CD4-positive, alpha-beta T cell treated with Interleukin-4 for 1 hour (primary cell): ENCODE measurements around the gene CADPS.

ENCODE experiments used
- DNase-seq, 2 donors: peaks; one replicate each; pipeline ENCODE4 v3.0.0-alpha.2; 2020 to 2022

CADPS gene

GRCh38 chr3:62548528-62549205 lies 326.5 kb downstream of the CADPS start:
- no peak for DNase-seq

GRCh38 chr3:62546266-62546665 lies 328.9 kb downstream of the CADPS start:
- DNase-seq, result no peak

- DNase-seq, result no peak
These were observed 333.0 kb downstream of the CADPS start for GRCh38 chr3:62542185-62542584.

GRCh38 chr3:62539762-62540161 lies 335.5 kb downstream of the CADPS start:
- DNase-seq, result no peak

GRCh38 chr3:62538691-62539356 lies 336.4 kb downstream of the CADPS start:
- DNase-seq, result no peak

- no peak for DNase-seq
These were observed 340.9 kb downstream of the CADPS start for GRCh38 chr3:62534326-62534725.

- no peak for DNase-seq
These were observed 342.4 kb downstream of the CADPS start for GRCh38 chr3:62532796-62533195.

- no peak for DNase-seq
These were observed 343.2 kb downstream of the CADPS start for GRCh38 chr3:62531981-62532380.

GRCh38 chr3:62531493-62531892 lies 343.7 kb downstream of the CADPS start:
- no peak for DNase-seq

GRCh38 chr3:62529230-62529629 lies 346.0 kb downstream of the CADPS start:
- no peak for DNase-seq

GRCh38 chr3:62527474-62527873 lies 347.7 kb downstream of the CADPS start:
- no peak for DNase-seq

GRCh38 chr3:62525281-62525680 lies 349.9 kb downstream of the CADPS start:
- no peak for DNase-seq

GRCh38 chr3:62523672-62524071 lies 351.5 kb downstream of the CADPS start:
- no peak for DNase-seq

GRCh38 chr3:62521464-62522105 lies 353.6 kb downstream of the CADPS start:
- no peak for DNase-seq

GRCh38 chr3:62503516-62503915 lies 371.7 kb downstream of the CADPS start:
- DNase-seq, result no peak

- DNase-seq, result no peak
These were observed 372.6 kb downstream of the CADPS start for GRCh38 chr3:62502315-62503300.

GRCh38 chr3:62501289-62501668 lies 373.9 kb downstream of the CADPS start:
- DNase-seq, result no peak

GRCh38 chr3:62500556-62501288 lies 374.5 kb downstream of the CADPS start:
- no peak for DNase-seq

- DNase-seq, result no peak
These were observed 378.1 kb downstream of the CADPS start for GRCh38 chr3:62497156-62497555.

- no peak for DNase-seq
These were observed 378.7 kb downstream of the CADPS start for GRCh38 chr3:62496503-62496902.

GRCh38 chr3:62493109-62493801 lies 382.0 kb downstream of the CADPS start:
- no peak for DNase-seq

- DNase-seq, result no peak
These were observed 392.3 kb downstream of the CADPS start for GRCh38 chr3:62482961-62483360.
